IMR-90 (cell line): ENCODE results near the gene SNTG2. TPM values are rescaled to one million over a fixed set of nuclear protein-coding genes. Genes with fewer than 3 reads are reported as not detected.

Experiments
- ATAC-seq: fragments of 200-7000 bp; cut with Tn5 transposase; 2 replicates; pipeline ENCODE4 v1.9.1; 2020; ENCODE audit warnings: low read depth, mild to moderate bottlenecking, moderate library complexity
- BruUV-seq: library from RNA; stranded (reverse); fragments of 400-500 nt; replicated peaks from 2 replicates; lab custom pipeline; 2021; lab: Mats Ljungman, UMichigan
- CTCF ChIA-PET: fragments of 300-600 bp; formaldehyde crosslinking; extraction: SDS; loops from one replicate; lab custom pipeline; 2021; ENCODE audit warnings: antibody characterized with exemption; lab: Yijun Ruan, JAX
- POLR2A ChIA-PET: fragments of 300-600 bp; sonication (Branson Sonifier 250); formaldehyde crosslinking; loops from one replicate; lab custom pipeline; 2022; ENCODE audit warnings: antibody characterized with exemption; ENCODE audit not compliant: unreplicated experiment; lab: Charles Lee
- DNase-seq: peaks from one replicate; pipeline ENCODE4 v3.0.0; 2013
- H2AFZ ChIP-seq: replicated peaks from 2 replicates; pipeline ENCODE3; 2013; ENCODE audit warnings: low read length, mild to moderate bottlenecking; ENCODE audit not compliant: poor library complexity
- H2AK5ac ChIP-seq: 2 replicates; pipeline ENCODE4 v1.6.1; 2013; ENCODE audit warnings: low read depth, low read length, inconsistent platforms
- H2AK9ac ChIP-seq: replicated peaks from 2 replicates; pipeline ENCODE3; 2013; ENCODE audit warnings: mild to moderate bottlenecking, low read depth, low read length, moderate library complexity; ENCODE audit not compliant: poor library complexity
- H2BK120ac ChIP-seq: 2 replicates; pipeline ENCODE4 v1.6.1; 2013; ENCODE audit warnings: low read depth, low read length, inconsistent platforms
- H2BK15ac ChIP-seq: 3 replicates; pipeline ENCODE4 v1.6.1; 2013; ENCODE audit warnings: low read depth, low read length, inconsistent platforms
- H2BK20ac ChIP-seq: 2 replicates; pipeline ENCODE4 v1.6.1; 2013; ENCODE audit warnings: low read depth, mild to moderate bottlenecking, inconsistent platforms, low read length, moderate library complexity
- H2BK5ac ChIP-seq: 2 replicates; pipeline ENCODE4 v1.6.1; 2013; ENCODE audit warnings: mild to moderate bottlenecking, low read depth, low read length, inconsistent platforms; ENCODE audit not compliant: poor library complexity, severe bottlenecking
- H3K14ac ChIP-seq: replicated peaks from 2 replicates; pipeline ENCODE4 v1.6.1; 2013; ENCODE audit warnings: low read depth, low read length, inconsistent platforms
- H3K18ac ChIP-seq: 2 replicates; pipeline ENCODE4 v1.6.1; 2013; ENCODE audit warnings: low read depth, low read length, control low read depth
- H3K23ac ChIP-seq: 2 replicates; pipeline ENCODE4 v1.6.1; 2013; ENCODE audit warnings: low read depth, low read length, inconsistent platforms
- H3K27ac ChIP-seq: 2 replicates; pipeline ENCODE4 v1.5.1; 2013; ENCODE audit warnings: mild to moderate bottlenecking, control low read depth, low read length; ENCODE audit not compliant: insufficient read depth
- H3K27me3 ChIP-seq: 2 replicates; pipeline ENCODE4 v1.6.1; 2013; ENCODE audit warnings: low read length; ENCODE audit not compliant: control insufficient read depth, insufficient read depth
- H3K36me3 ChIP-seq: 2 replicates; pipeline ENCODE4 v1.6.1; 2013; ENCODE audit warnings: low read length, mixed read lengths; ENCODE audit not compliant: control insufficient read depth, insufficient read depth
- H3K4ac ChIP-seq: 2 replicates; pipeline ENCODE4 v1.6.1; 2013; ENCODE audit warnings: low read depth, low read length, inconsistent platforms
- H3K4me1 ChIP-seq: 2 replicates; pipeline ENCODE4 v1.6.1; 2013; ENCODE audit warnings: low read length, mixed read lengths; ENCODE audit not compliant: control insufficient read depth, insufficient read depth
- H3K4me2 ChIP-seq: 2 replicates; pipeline ENCODE4 v1.6.1; 2013; ENCODE audit warnings: low read depth, mild to moderate bottlenecking, control low read depth, low read length, moderate library complexity
- H3K4me3 ChIP-seq: 2 replicates; pipeline ENCODE4 v1.5.1; 2013; ENCODE audit warnings: low read depth, mild to moderate bottlenecking, control low read depth, low read length, moderate library complexity; ENCODE audit not compliant: insufficient read depth
- H3K56ac ChIP-seq: 2 replicates; pipeline ENCODE4 v1.6.1; 2013; ENCODE audit warnings: low read length, inconsistent platforms; ENCODE audit not compliant: insufficient read depth; ENCODE audit errors: extremely low read depth
- H3K79me1 ChIP-seq, 2 experiments: 2 replicates each; pipeline ENCODE4 v1.6.1; 2013; ENCODE audit warnings: low read length in 2 of 2, inconsistent platforms in 1 of 2, low read depth in 1 of 2
- H3K9ac ChIP-seq: 2 replicates; pipeline ENCODE4 v1.6.1; 2013; ENCODE audit warnings: low read depth, low read length, control low read depth
- H3K9me1 ChIP-seq: 2 replicates; pipeline ENCODE4 v1.6.1; 2013; ENCODE audit warnings: low read length, inconsistent platforms; ENCODE audit not compliant: insufficient read depth
- H3K9me3 ChIP-seq: 2 replicates; pipeline ENCODE4 v1.6.1; 2013; ENCODE audit warnings: low read length; ENCODE audit not compliant: control insufficient read depth, insufficient read depth
- H4K20me1 ChIP-seq: 2 replicates; pipeline ENCODE4 v1.6.1; 2013; ENCODE audit warnings: low read length, inconsistent platforms; ENCODE audit not compliant: insufficient read depth
- H4K5ac ChIP-seq: 2 replicates; pipeline ENCODE4 v1.6.1; 2013; ENCODE audit warnings: mild to moderate bottlenecking, low read depth, low read length, control low read depth
- H4K8ac ChIP-seq, 2 experiments: 2 replicates each; pipeline ENCODE4 v1.6.1; 2013; ENCODE audit warnings: low read depth in 2 of 2, low read length in 2 of 2, control low read depth in 1 of 2, inconsistent platforms in 1 of 2
- H4K91ac ChIP-seq: 2 replicates; pipeline ENCODE4 v1.6.1; 2013; ENCODE audit warnings: low read depth, low read length, inconsistent platforms; ENCODE audit not compliant: insufficient read depth
- WGBS, 2 experiments: methylation state at CpG; one replicate each; pipeline versions ENCODE4 v1.1.5 to v1.1.7; 2013; ENCODE audit warnings: missing lambda C conversion rate in 2 of 2; ENCODE audit not compliant: insufficient read length in 1 of 2; ENCODE audit errors: extremely low coverage in 2 of 2; 5-methylcytosine and 5-hydroxymethylcytosine counted together
- dilution Hi-C: fragments of 300-500 bp; cut with HindIII; formaldehyde crosslinking; loops from one replicate; pipeline ENCODE4 v1.14.3; 2018; ENCODE audit warnings: low sequenced_read_pairs; ENCODE audit not compliant: unreplicated experiment
- in situ Hi-C: fragments of 300-500 bp; cut with MboI; formaldehyde crosslinking; loops from 3 replicates; pipeline ENCODE4 v1.14.3; 2019; ENCODE audit warnings: low sequenced_read_pairs, inconsistent platforms, mixed read lengths
- intact Hi-C: fragments of 100-400 bp; cut with micrococcal nuclease; formaldehyde crosslinking; loops from 2 replicates; pipeline ENCODE4 v1.10.0; 2022
- polyA plus RNA-seq, 3 experiments: library from polyadenylated mRNA; depleted of rRNA; stranded (reverse); fragments of >200 nt; gene quantifications; 2 replicates each; pipeline ENCODE4 v1.2.3, GENCODE V29; 2012; ENCODE audit warnings: low replicate concordance in 1 of 3
- total RNA-seq: library from RNA; depleted of rRNA; stranded (reverse); fragments of >200 nt; gene quantifications from 2 replicates; pipeline ENCODE4 v1.2.3, GENCODE V29; 2012
- TF ChIP-seq, protein P1 (sequence below): fragments of 150-350 bp; IDR thresholded peaks from 2 replicates; pipeline ENCODE4 v1.6.1; 2016; ENCODE audit warnings: low read depth, mild to moderate bottlenecking, low read length, moderate library complexity, borderline replicate concordance

Gene SNTG2
- total and polyA plus RNA-seq, 2 of the 4 experiments (the other 2 are of a cell fraction), result under 0.01 to 0.17 TPM

DNA sequence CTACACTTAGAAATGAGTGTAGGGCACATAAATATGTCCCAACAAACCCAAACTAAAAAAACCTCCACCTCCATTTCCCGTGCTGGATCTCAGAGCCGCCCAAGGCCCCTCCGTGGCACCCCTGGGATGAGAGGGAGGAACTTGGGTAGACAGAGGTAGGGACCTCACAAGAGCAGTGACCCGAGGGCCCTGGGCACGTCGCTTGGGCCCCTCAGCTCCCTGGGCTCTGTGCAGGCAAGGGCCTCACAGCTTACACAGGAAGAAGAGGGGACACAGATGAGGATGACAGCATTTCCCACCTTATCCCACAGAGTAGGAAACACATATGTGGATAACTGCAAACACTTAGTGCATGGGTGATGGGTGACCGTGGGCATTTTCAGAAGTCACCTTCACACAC lies 368.7 kb downstream of the SNTG2 start:
- Histone ChIP-seq H3K4ac (no peak overlapping the region), H3K23ac (no peak overlapping the region), H2BK20ac (no peak overlapping the region), H3K4me2 (no peak overlapping the region), H4K20me1 (no peaks in the 10 kb centered on the region), H3K56ac (no peak overlapping the region), H2AK9ac (no peak overlapping the region), H3K36me3 (no peaks in the 10 kb centered on the region), H2BK120ac (no peak overlapping the region), H2AK5ac (no peak overlapping the region), H2BK15ac (no peak overlapping the region), H4K8ac (no peak overlapping the region), H3K9me3 (peaks cover 13% of the 10 kb centered on the region), H3K79me1 (no peaks in the 10 kb centered on the region), H3K4me1 (no peaks in the 10 kb centered on the region), H3K14ac (no peak overlapping the region), H3K27me3 (no peaks in the 10 kb centered on the region), H2BK5ac (no peak overlapping the region), H4K5ac (no peak overlapping the region), H3K27ac (no peak overlapping the region), H2AFZ (no peak overlapping the region), H4K91ac (no peak overlapping the region), H3K9me1 (no peaks in the 10 kb centered on the region), H3K9ac (no peak overlapping the region), H3K18ac (no peak overlapping the region), H3K4me3 (no peak overlapping the region)
- intact Hi-C loops, result no loop called here
- dilution Hi-C loops, result no loop called here
- ChIA-PET POLR2A (no interaction called here), CTCF (no interaction called here)
- BruUV-seq, result no TSS peak
- DNase-seq, result no peak
- ATAC-seq, result no peak
- TF ChIP-seq, protein P1, sequence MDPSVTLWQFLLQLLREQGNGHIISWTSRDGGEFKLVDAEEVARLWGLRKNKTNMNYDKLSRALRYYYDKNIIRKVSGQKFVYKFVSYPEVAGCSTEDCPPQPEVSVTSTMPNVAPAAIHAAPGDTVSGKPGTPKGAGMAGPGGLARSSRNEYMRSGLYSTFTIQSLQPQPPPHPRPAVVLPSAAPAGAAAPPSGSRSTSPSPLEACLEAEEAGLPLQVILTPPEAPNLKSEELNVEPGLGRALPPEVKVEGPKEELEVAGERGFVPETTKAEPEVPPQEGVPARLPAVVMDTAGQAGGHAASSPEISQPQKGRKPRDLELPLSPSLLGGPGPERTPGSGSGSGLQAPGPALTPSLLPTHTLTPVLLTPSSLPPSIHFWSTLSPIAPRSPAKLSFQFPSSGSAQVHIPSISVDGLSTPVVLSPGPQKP, result no peak
- in situ Hi-C loops, result no loop called here
- no CpG with 5 or more reads among the region's 7 CpGs for WGBS, 2 experiments
